SK-N-SH treated with all-trans-retinoic acid at 6 μM for 48 hours (cell line): ENCODE data around the gene TRAPPC1.

Experiments used
- ATAC-seq: fragments of 200-7000 bp; cut with Tn5 transposase; 3 replicates; pipeline ENCODE4 v1.9.1; 2020; ENCODE audit warnings: mild to moderate bottlenecking, moderate library complexity
- ARNTL ChIP-seq: fragments of 450-650 bp; formaldehyde crosslinking; IDR thresholded peaks from 2 replicates; pipeline ENCODE4 v1.5.0; 2020; ENCODE audit warnings: low read depth, mild to moderate bottlenecking, moderate library complexity, borderline replicate concordance
- BACH2 ChIP-seq: fragments of 250-450 bp; sonication (Bioruptor Pico); IDR thresholded peaks from 2 replicates; pipeline ENCODE4 v1.9.0; 2021; ENCODE audit warnings: mild to moderate bottlenecking, borderline replicate concordance
- CREB5 ChIP-seq: fragments of 250-450 bp; sonication (Bioruptor Pico); IDR thresholded peaks from 2 replicates; pipeline ENCODE4 v1.5.1; 2020; ENCODE audit warnings: low read depth, mild to moderate bottlenecking, moderate library complexity
- CSDC2 ChIP-seq: fragments of 250-450 bp; sonication (Bioruptor Pico); IDR thresholded peaks from 2 replicates; pipeline ENCODE4 v1.5.0; 2020; ENCODE audit warnings: mild to moderate bottlenecking, moderate library complexity
- ESRRG ChIP-seq: fragments of 250-450 bp; sonication (Bioruptor Pico); IDR thresholded peaks from 2 replicates; pipeline ENCODE4 v1.6.1; 2021; ENCODE audit warnings: mild to moderate bottlenecking
- GLIS3 ChIP-seq: fragments of 250-450 bp; sonication (Bioruptor Pico); IDR thresholded peaks from 2 replicates; pipeline ENCODE4 v1.5.0; 2020; ENCODE audit warnings: mild to moderate bottlenecking, moderate library complexity
- OSR1 ChIP-seq: fragments of 250-450 bp; sonication (Bioruptor Pico); IDR thresholded peaks from 2 replicates; pipeline ENCODE4 v1.8.0; 2022; ENCODE audit warnings: moderate library complexity, mild to moderate bottlenecking, inconsistent platforms
- PATZ1 ChIP-seq: fragments of 250-450 bp; sonication (Bioruptor Pico); IDR thresholded peaks from 2 replicates; pipeline ENCODE4 v1.8.0; 2020; ENCODE audit warnings: mild to moderate bottlenecking, moderate library complexity, borderline replicate concordance
- PPARA ChIP-seq: fragments of 250-450 bp; sonication (Bioruptor Pico); IDR thresholded peaks from 2 replicates; pipeline ENCODE4 v1.5.0; 2020; ENCODE audit warnings: mild to moderate bottlenecking, borderline replicate concordance
- RARB ChIP-seq: fragments of 250-450 bp; sonication (Bioruptor Pico); IDR thresholded peaks from 2 replicates; pipeline ENCODE4 v1.8.0; 2021; ENCODE audit warnings: mild to moderate bottlenecking, moderate library complexity
- SNAI2 ChIP-seq: fragments of 250-450 bp; sonication (Bioruptor Pico); IDR thresholded peaks from 2 replicates; pipeline ENCODE4 v1.5.0; 2020; ENCODE audit warnings: mild to moderate bottlenecking, moderate library complexity
- TCF4 ChIP-seq: fragments of 250-450 bp; sonication (Bioruptor Pico); IDR thresholded peaks from 2 replicates; pipeline ENCODE4 v1.8.0; 2021; ENCODE audit warnings: mild to moderate bottlenecking, moderate library complexity, borderline replicate concordance
- TOX ChIP-seq: fragments of 250-450 bp; sonication (Bioruptor Pico); IDR thresholded peaks from 2 replicates; pipeline ENCODE4 v1.8.0; 2021; ENCODE audit warnings: mild to moderate bottlenecking, moderate library complexity, borderline replicate concordance
- ZC3H10 ChIP-seq: fragments of 250-450 bp; sonication (Bioruptor Pico); IDR thresholded peaks from 2 replicates; pipeline ENCODE4 v1.5.1; 2021; ENCODE audit warnings: mild to moderate bottlenecking, moderate library complexity
- ZFP3 ChIP-seq: fragments of 250-450 bp; sonication (Bioruptor Pico); IDR thresholded peaks from 2 replicates; pipeline ENCODE4 v1.5.0; 2020; ENCODE audit warnings: mild to moderate bottlenecking, moderate library complexity
- ZFP30 ChIP-seq: fragments of 450-650 bp; formaldehyde crosslinking; IDR thresholded peaks from 2 replicates; pipeline ENCODE4 v1.5.0; 2022; ENCODE audit warnings: mild to moderate bottlenecking, moderate library complexity
- ZNF565 ChIP-seq: fragments of 450-650 bp; formaldehyde crosslinking; conservative IDR thresholded peaks from 2 replicates; pipeline ENCODE4 v1.5.0; 2020; ENCODE audit warnings: low read depth, mild to moderate bottlenecking, moderate library complexity
- ZNF70 ChIP-seq: fragments of 450-650 bp; formaldehyde crosslinking; IDR thresholded peaks from 2 replicates; pipeline ENCODE4 v1.5.0; 2020; ENCODE audit warnings: mild to moderate bottlenecking, moderate library complexity
- ZNF8 ChIP-seq: fragments of 450-650 bp; formaldehyde crosslinking; IDR thresholded peaks from 2 replicates; pipeline ENCODE4 v1.5.0; 2020; ENCODE audit warnings: mild to moderate bottlenecking, moderate library complexity
- TF ChIP-seq, protein P1 (sequence below): fragments of 250-450 bp; sonication (Bioruptor Pico); IDR thresholded peaks from 2 replicates; pipeline ENCODE4 v1.5.1; 2021; ENCODE audit warnings: mild to moderate bottlenecking, moderate library complexity
- TF ChIP-seq, protein P2 (sequence below): fragments of 250-450 bp; sonication (Bioruptor Pico); IDR thresholded peaks from 2 replicates; pipeline ENCODE4 v1.5.0; 2020; ENCODE audit warnings: mild to moderate bottlenecking, moderate library complexity

Gene TRAPPC1

DNA sequence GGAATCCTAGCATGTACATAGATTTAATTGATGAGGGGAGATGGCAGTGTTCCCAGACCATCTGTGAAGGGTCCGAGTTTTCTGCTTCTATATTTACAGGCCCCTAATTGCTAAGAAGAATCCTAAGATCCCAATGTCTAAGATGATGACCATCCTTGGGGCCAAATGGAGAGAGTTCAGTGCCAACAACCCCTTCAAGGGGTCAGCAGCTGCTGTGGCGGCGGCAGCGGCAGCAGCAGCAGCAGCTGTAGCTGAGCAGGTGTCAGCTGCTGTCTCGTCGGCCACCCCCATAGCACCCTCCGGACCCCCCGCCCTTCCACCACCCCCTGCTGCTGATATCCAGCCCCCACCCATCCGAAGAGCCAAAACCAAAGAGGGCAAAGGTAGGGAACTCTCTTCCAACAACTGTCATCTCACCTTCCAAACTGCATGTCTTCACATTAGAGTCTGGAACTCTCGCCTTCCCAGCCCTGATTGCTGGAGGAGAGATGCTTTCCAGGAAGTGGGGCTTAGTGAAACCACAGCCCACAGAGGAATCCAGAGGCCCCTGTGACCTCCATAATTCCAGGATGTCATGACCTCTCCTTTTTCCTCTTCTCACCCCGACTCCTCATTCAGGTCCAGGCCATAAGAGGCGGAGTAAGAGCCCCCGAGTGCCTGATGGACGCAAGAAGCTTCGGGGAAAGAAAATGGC, 38.4 kb downstream of the TRAPPC1 start:
- no peak for ATAC-seq

DNA sequence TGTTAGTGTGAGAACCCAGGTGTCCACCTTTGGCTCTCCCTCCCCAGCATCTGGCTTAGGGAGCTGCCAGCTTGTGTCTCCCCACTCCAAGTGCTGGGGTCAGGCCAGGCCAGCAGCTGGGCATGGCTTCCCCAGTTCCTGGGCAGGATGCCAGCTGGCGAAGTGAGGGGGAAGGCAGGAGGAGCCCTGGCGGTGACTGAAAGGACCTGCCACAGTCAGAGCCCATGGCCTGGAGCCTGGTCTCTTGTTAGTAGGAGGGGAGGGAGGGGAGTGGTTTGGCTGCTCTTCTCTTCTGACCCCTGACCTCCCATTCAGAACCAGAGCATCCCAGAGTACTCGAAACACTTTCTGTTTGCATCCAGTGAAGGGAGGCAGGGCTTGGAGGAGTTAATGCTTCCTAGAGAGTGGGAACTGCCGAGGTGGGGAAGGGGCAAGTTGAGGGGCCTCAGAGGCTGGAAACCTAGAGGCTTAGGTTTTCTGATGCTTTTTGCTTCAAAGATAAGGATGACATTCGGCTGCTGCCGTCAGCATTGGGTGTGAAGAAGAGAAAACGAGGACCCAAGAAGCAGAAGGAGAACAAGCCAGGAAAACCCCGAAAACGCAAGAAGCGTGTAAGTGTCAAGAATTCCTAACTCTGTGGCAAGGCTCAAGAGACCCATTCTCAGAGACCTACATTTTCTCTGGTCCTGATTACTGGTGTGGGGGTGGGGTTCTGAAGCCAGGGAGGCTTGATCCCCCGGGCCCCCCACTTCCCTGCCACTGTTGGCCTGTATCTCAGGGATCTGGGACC, 42.4 kb downstream of the TRAPPC1 start:
- TF ChIP-seq ZNF8 (CRISPR knock-in tag) (peak; percentile 98), TCF4 (peak; percentile 76), SNAI2 (CRISPR knock-in tag) (no peak), ZNF70 (CRISPR knock-in tag) (no peak), CREB5 (no peak), ARNTL (no peak), PPARA (CRISPR knock-in tag) (no peak), ZFP30 (CRISPR knock-in tag) (no peak), RARB (CRISPR knock-in tag) (no peak), ZC3H10 (CRISPR knock-in tag) (no peak), TOX (no peak)
- TF ChIP-seq, protein P1, sequence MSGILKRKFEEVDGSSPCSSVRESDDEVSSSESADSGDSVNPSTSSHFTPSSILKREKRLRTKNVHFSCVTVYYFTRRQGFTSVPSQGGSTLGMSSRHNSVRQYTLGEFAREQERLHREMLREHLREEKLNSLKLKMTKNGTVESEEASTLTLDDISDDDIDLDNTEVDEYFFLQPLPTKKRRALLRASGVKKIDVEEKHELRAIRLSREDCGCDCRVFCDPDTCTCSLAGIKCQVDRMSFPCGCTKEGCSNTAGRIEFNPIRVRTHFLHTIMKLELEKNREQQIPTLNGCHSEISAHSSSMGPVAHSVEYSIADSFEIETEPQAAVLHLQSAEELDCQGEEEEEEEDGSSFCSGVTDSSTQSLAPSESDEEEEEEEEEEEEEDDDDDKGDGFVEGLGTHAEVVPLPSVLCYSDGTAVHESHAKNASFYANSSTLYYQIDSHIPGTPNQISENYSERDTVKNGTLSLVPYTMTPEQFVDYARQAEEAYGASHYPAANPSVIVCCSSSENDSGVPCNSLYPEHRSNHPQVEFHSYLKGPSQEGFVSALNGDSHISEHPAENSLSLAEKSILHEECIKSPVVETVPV (CRISPR knock-in tag) = no peak
- TF ChIP-seq, protein P2, sequence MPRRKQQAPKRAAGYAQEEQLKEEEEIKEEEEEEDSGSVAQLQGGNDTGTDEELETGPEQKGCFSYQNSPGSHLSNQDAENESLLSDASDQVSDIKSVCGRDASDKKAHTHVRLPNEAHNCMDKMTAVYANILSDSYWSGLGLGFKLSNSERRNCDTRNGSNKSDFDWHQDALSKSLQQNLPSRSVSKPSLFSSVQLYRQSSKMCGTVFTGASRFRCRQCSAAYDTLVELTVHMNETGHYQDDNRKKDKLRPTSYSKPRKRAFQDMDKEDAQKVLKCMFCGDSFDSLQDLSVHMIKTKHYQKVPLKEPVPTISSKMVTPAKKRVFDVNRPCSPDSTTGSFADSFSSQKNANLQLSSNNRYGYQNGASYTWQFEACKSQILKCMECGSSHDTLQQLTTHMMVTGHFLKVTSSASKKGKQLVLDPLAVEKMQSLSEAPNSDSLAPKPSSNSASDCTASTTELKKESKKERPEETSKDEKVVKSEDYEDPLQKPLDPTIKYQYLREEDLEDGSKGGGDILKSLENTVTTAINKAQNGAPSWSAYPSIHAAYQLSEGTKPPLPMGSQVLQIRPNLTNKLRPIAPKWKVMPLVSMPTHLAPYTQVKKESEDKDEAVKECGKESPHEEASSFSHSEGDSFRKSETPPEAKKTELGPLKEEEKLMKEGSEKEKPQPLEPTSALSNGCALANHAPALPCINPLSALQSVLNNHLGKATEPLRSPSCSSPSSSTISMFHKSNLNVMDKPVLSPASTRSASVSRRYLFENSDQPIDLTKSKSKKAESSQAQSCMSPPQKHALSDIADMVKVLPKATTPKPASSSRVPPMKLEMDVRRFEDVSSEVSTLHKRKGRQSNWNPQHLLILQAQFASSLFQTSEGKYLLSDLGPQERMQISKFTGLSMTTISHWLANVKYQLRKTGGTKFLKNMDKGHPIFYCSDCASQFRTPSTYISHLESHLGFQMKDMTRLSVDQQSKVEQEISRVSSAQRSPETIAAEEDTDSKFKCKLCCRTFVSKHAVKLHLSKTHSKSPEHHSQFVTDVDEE (CRISPR knock-in tag) = no peak; the same call in 1 of the 2 replicates
- ATAC-seq = peak; percentile 68

More for the DNA sequence above, 38.4 kb downstream of the TRAPPC1 start:
- TF ChIP-seq OSR1 = no peak
- no peak for TF ChIP-seq ZFP3 (CRISPR knock-in tag)
- TF ChIP-seq CREB5 = no peak
- TF ChIP-seq RARB (CRISPR knock-in tag) = no peak
- TF ChIP-seq ZFP30 (CRISPR knock-in tag) = no peak
- no peak for TF ChIP-seq PPARA (CRISPR knock-in tag)
- TF ChIP-seq ZNF70 (CRISPR knock-in tag) = no peak
- no peak for TF ChIP-seq CSDC2 (CRISPR knock-in tag)
- TF ChIP-seq BACH2 = no peak
- TF ChIP-seq PATZ1 = no peak
- TF ChIP-seq, all 23 proteins: peak for 0

GRCh38 chr17:7888184-7888920, 43.4 kb downstream of the TRAPPC1 start, which contains the start of gene CHD3:
CHD3 (plus strand) TSS chr17:7888789; CDS start chr17:7889001, 212 bp downstream.
- peak; percentile 31 for ATAC-seq
- TF ChIP-seq TCF4 = no peak
- no peak for TF ChIP-seq ZNF8 (CRISPR knock-in tag)
- no peak for TF ChIP-seq ESRRG
- no peak for TF ChIP-seq RARB (CRISPR knock-in tag)
- no peak for TF ChIP-seq CREB5
- TF ChIP-seq, protein P1 (CRISPR knock-in tag) = no peak
- no peak for TF ChIP-seq GLIS3
- TF ChIP-seq ZNF565 (CRISPR knock-in tag) = no peak
- no peak for TF ChIP-seq PATZ1
